Kidney (tissue), 14 donors: ENCODE data around the gene ZNF106. TPM values are rescaled to one million over a fixed set of nuclear protein-coding genes. Genes with fewer than 3 reads are reported as not detected.

Experiments
- DNase-seq, 5 donors: peaks; one replicate each; pipeline ENCODE4 v3.0.0-alpha.2; 2013 to 2020
- FAIRE-seq: peaks from 2 replicates; lab custom pipeline; 2012; peaks lifted over from hg19 to GRCh38; lab: Jason Lieb, UNC
- H3K27ac ChIP-seq, 2 donors: one replicate each; pipeline ENCODE4 v1.7.0; 2013; ENCODE audit warnings: low read depth in 2 of 2, low read length in 2 of 2, inconsistent platforms in 1 of 2
- H3K27me3 ChIP-seq: one replicate; pipeline ENCODE4 v1.7.1; 2013; ENCODE audit warnings: low read length, inconsistent platforms; ENCODE audit not compliant: control insufficient read depth, insufficient read depth
- H3K36me3 ChIP-seq, 3 donors: one replicate each; pipeline versions ENCODE4 v1.7.0 to v1.7.1; 2013; ENCODE audit warnings: low read length in 3 of 3, control low read depth in 1 of 3, inconsistent platforms in 1 of 3; ENCODE audit not compliant: insufficient read depth in 3 of 3, control insufficient read depth in 2 of 3
- H3K4me1 ChIP-seq, 3 donors: one replicate each; pipeline versions ENCODE4 v1.7.0 to v1.7.1; 2013; ENCODE audit warnings: low read length in 3 of 3, inconsistent platforms in 1 of 3, low read depth in 1 of 3; ENCODE audit not compliant: control insufficient read depth in 2 of 3, insufficient read depth in 2 of 3
- H3K4me3 ChIP-seq, 3 donors: one replicate each; pipeline versions ENCODE4 v1.7.0 to v1.8.1; 2013; ENCODE audit warnings: low read length in 3 of 3, control low read depth in 1 of 3, inconsistent platforms in 1 of 3
- H3K9ac ChIP-seq, 3 donors: one replicate each; pipeline versions ENCODE4 v1.7.0 to v1.7.1; 2013; ENCODE audit warnings: low read length in 3 of 3, control low read depth in 1 of 3, inconsistent platforms in 1 of 3
- H3K9me3 ChIP-seq, 3 donors: one replicate each; pipeline versions ENCODE4 v1.7.0 to v1.7.1; 2013; ENCODE audit warnings: low read length in 3 of 3, control low read depth in 1 of 3, inconsistent platforms in 1 of 3; ENCODE audit not compliant: control insufficient read depth in 2 of 3, insufficient read depth in 1 of 3
- CTCF ChIP-seq: IDR thresholded peaks from 3 replicates; pipeline ENCODE4 v1.5.1; 2012; ENCODE audit warnings: mild to moderate bottlenecking, moderate library complexity, borderline replicate concordance; ENCODE audit not compliant: insufficient read depth; ENCODE audit errors: extremely low read depth
- intact Hi-C: fragments of 100-400 bp; cut with DNase I; formaldehyde crosslinking; loops from one replicate; pipeline ENCODE4 v1.11.1; 2022
- polyA plus RNA-seq: library from polyadenylated mRNA; stranded (reverse); fragments of 350-450 nt; fragmentation: Illumina TruSeq; extraction: RNeasy Lipid Tissue Mini Kit (QIAGEN cat#74804); gene quantifications from one replicate; pipeline ENCODE4 v1.2.3, GENCODE V29; 2014; ENCODE audit warnings: low read depth, low replicate concordance; ENCODE audit not compliant: insufficient read depth
- total RNA-seq: library from RNA; stranded (reverse); fragmentation: NEBNext Ultra II Directional; extraction: Animal tissue kit (Norgen Biotek cat#: 25700); gene quantifications from one replicate; pipeline ENCODE4 v1.2.1, GENCODE V29; 2021
- donor health status: control.
- donor health status: control.
- donor health status: control.
- donor health status: control.
- donor health status: control.
- donor health status: DM: yes; HTN: yes; CAD: no.
- donor health status: Normal renal cell carcinoma (clear cell type).

ZNF106 gene
- total and polyA plus RNA-seq, 2 donors from 2014 or later: 7.2 to 52.0 TPM

- H3K36me3 ChIP-seq: no peaks in the 10 kb centered on the region
- H3K4me1 ChIP-seq: peaks cover 0 to 16% (median 15%) of the 10 kb centered on the region in 3 donors
- H3K27ac ChIP-seq: no peak overlapping the region
- intact Hi-C loops: no loop called here
- no peaks in the 10 kb centered on the region for H3K27me3 ChIP-seq
- DNase-seq (no peak), FAIRE-seq (no peak)
- TF ChIP-seq CTCF: no peak
- H3K4me3 ChIP-seq: no peak overlapping the region
- H3K9ac ChIP-seq: no peak overlapping the region
- H3K9me3 ChIP-seq: no peaks in the 10 kb centered on the region
Measured at GRCh38 chr15:42502477-42502876, 11.5 kb upstream of the ZNF106 start.

- Histone ChIP-seq H3K4me1 (peaks cover 0 to 16% (median 12%) of the 10 kb centered on the region in 3 donors), H3K4me3 (no peak overlapping the region), H3K36me3 (no peaks in the 10 kb centered on the region), H3K27me3 (no peaks in the 10 kb centered on the region), H3K9ac (no peak overlapping the region), H3K9me3 (no peaks in the 10 kb centered on the region), H3K27ac (no peak overlapping the region)
- no peak for FAIRE-seq
- intact Hi-C loops: no loop called here
- TF ChIP-seq CTCF: no peak
- DNase-seq: no peak
Measured at GRCh38 chr15:42499858-42500609, 9.1 kb upstream of the ZNF106 start.

- H3K9ac ChIP-seq: no peak overlapping the region
- H3K4me1 ChIP-seq: peaks cover 3 to 18% (median 10%) of the 10 kb centered on the region in 3 donors
- H3K27ac ChIP-seq: no peak overlapping the region
- intact Hi-C loops: no loop called here
- no peak overlapping the region for H3K4me3 ChIP-seq
- DNase-seq (no peak), FAIRE-seq (no peak)
- H3K27me3 ChIP-seq: no peaks in the 10 kb centered on the region
- H3K36me3 ChIP-seq: no peaks in the 10 kb centered on the region
- TF ChIP-seq CTCF: no peak
- H3K9me3 ChIP-seq: no peaks in the 10 kb centered on the region
Measured at GRCh38 chr15:42498212-42499068, 7.5 kb upstream of the ZNF106 start.
